Lung (tissue), 12 donors: ENCODE data around the gene KPNA4. TPM values are rescaled to one million over a fixed set of nuclear protein-coding genes. Genes with fewer than 3 reads are reported as not detected.

Experiments
- ATAC-seq: fragments of 200-7000 bp; cut with Tn5 transposase; one replicate; pipeline ENCODE4 v1.9.1; 2020; ENCODE audit warnings: moderate number of reproducible peaks; ENCODE audit not compliant: insufficient read depth, low FRiP score
- DNase-seq, 3 donors: peaks; one replicate each; pipeline ENCODE4 v3.0.0-alpha.2; 2013 to 2017
- H3K27ac ChIP-seq, 2 donors: one replicate each; pipeline ENCODE4 v1.5.1; 2013; ENCODE audit warnings: mild to moderate bottlenecking in 2 of 2, moderate library complexity in 2 of 2, control low read depth in 1 of 2, inconsistent platforms in 1 of 2, low read depth in 1 of 2, low read length in 1 of 2
- H3K27me3 ChIP-seq, 3 donors: one replicate each; pipeline ENCODE4 v1.5.1; 2013; ENCODE audit warnings: low read length in 2 of 3; ENCODE audit not compliant: control insufficient read depth in 3 of 3, insufficient read depth in 3 of 3
- H3K36me3 ChIP-seq, 4 donors: one replicate each; pipeline ENCODE4 v1.5.1; 2013; ENCODE audit warnings: low read length in 4 of 4, mild to moderate bottlenecking in 1 of 4, moderate library complexity in 1 of 4; ENCODE audit not compliant: control insufficient read depth in 4 of 4, insufficient read depth in 4 of 4
- H3K4me1 ChIP-seq, 5 donors: one replicate each; pipeline ENCODE4 v1.5.1; 2013; ENCODE audit warnings: low read length in 5 of 5, mild to moderate bottlenecking in 2 of 5, moderate library complexity in 1 of 5; ENCODE audit not compliant: control insufficient read depth in 5 of 5, insufficient read depth in 5 of 5
- H3K4me3 ChIP-seq: one replicate; pipeline ENCODE4 v1.5.1; 2013; ENCODE audit warnings: mild to moderate bottlenecking, control low read depth, moderate library complexity
- H3K9ac ChIP-seq, 2 donors: one replicate each; pipeline ENCODE4 v1.5.1; 2013; ENCODE audit warnings: low read length in 2 of 2, control low read depth in 1 of 2; ENCODE audit not compliant: insufficient read depth in 1 of 2
- H3K9me3 ChIP-seq, 4 donors: one replicate each; pipeline ENCODE4 v1.5.1; 2013; ENCODE audit warnings: low read length in 3 of 4, mild to moderate bottlenecking in 1 of 4, moderate library complexity in 1 of 4; ENCODE audit not compliant: control insufficient read depth in 4 of 4, insufficient read depth in 3 of 4
- WGBS, 2 donors: extraction: QIAGEN DNeasy Blood & Tissue Kit; methylation state at CpG; one replicate each; pipeline ENCODE4 v1.1.7; 2013; 5-methylcytosine and 5-hydroxymethylcytosine counted together
- polyA plus RNA-seq, 2 donors: library from polyadenylated mRNA; stranded (reverse); fragments of 200-250 nt; gene quantifications; one replicate each; pipeline ENCODE4 v1.2.1, GENCODE V29; 2013
- total RNA-seq, 2 donors: library from RNA; depleted of rRNA in 1 of 2; stranded (reverse); fragments of >200 nt in 1 of 2; gene quantifications; one replicate each; pipeline ENCODE4 v1.2.1, GENCODE V29; 2014 to 2021
- TF ChIP-seq, protein P1 (sequence below): IDR thresholded peaks from 2 replicates; pipeline ENCODE4 v1.5.1; 2012; ENCODE audit warnings: mild to moderate bottlenecking; ENCODE audit errors: control extremely low read depth, extremely low read depth
- donor health status: control.
- donor health status: control.
- donor health status: Bipolar disorder and iron deficiency.
- donor health status: healthy.
- donor health status: DM: yes; HTN: yes; CAD: no.

Gene KPNA4
- total and polyA plus RNA-seq, 4 donors = 12.5 to 35.9 (median 23.5) TPM

DNA sequence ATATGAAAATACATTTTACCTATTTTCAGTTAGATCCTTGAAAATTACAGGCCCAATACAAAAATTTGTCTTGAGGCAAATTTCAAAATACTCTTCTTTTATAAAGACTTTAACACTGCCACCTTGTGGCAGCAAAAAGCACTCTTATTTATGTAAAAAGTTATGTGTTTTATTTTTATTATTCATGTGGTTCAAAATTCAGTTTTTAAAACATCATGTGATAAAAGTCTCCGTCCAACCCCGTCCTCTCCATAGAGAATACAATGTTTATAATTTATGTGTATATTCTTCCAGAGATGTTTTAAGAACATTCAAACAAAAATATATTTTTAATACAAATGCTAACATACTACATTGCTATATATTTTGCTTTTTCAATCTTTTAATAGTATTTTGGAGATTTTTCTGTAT, 78.9 kb downstream of the KPNA4 start:
- TF ChIP-seq, protein P1, sequence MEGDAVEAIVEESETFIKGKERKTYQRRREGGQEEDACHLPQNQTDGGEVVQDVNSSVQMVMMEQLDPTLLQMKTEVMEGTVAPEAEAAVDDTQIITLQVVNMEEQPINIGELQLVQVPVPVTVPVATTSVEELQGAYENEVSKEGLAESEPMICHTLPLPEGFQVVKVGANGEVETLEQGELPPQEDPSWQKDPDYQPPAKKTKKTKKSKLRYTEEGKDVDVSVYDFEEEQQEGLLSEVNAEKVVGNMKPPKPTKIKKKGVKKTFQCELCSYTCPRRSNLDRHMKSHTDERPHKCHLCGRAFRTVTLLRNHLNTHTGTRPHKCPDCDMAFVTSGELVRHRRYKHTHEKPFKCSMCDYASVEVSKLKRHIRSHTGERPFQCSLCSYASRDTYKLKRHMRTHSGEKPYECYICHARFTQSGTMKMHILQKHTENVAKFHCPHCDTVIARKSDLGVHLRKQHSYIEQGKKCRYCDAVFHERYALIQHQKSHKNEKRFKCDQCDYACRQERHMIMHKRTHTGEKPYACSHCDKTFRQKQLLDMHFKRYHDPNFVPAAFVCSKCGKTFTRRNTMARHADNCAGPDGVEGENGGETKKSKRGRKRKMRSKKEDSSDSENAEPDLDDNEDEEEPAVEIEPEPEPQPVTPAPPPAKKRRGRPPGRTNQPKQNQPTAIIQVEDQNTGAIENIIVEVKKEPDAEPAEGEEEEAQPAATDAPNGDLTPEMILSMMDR = no peak
- ATAC-seq = no peak
- no peaks in the 10 kb centered on the region for H3K9me3 ChIP-seq

GRCh38 chr3:160482796-160483195, 82.6 kb downstream of the KPNA4 start:
- ATAC-seq = no peak
- TF ChIP-seq, protein P1 = no peak

More for the DNA sequence above, 78.9 kb downstream of the KPNA4 start:
- Histone ChIP-seq H3K27me3 (no peaks in the 10 kb centered on the region), H3K4me3 (no peak overlapping the region), H3K27ac (no peak overlapping the region), H3K36me3 (no peaks in the 10 kb centered on the region), H3K9ac (no peak overlapping the region), H3K4me1 (peaks cover 0 to 1% (median 0%) of the 10 kb centered on the region in 5 donors)
- WGBS, 2 donors = 0 to 12% methylated on average over 2 of the region's 2 CpGs
- peak in 2 of 3 donors; percentile 41 to 67 for DNase-seq

GRCh38 chr3:160481856-160482255, 83.5 kb downstream of the KPNA4 start:
- Histone ChIP-seq H3K36me3 (no peaks in the 10 kb centered on the region), H3K9me3 (no peaks in the 10 kb centered on the region), H3K27ac (no peak overlapping the region), H3K9ac (no peak overlapping the region), H3K4me3 (no peak overlapping the region), H3K4me1 (peaks cover 0 to 1% (median 0%) of the 10 kb centered on the region in 5 donors), H3K27me3 (no peaks in the 10 kb centered on the region)
- DNase-seq (peak in 1 of 3 donors; percentile 9), ATAC-seq (no peak)
- TF ChIP-seq, protein P1 = no peak
- WGBS, 2 donors = 81 to 83% methylated on average over 6 of the region's 6 CpGs

More at GRCh38 chr3:160482796-160483195, 82.6 kb downstream of the KPNA4 start:
- WGBS, 2 donors = 72 to 80% methylated on average over 3 of the region's 3 CpGs
- Histone ChIP-seq H3K27me3 (no peaks in the 10 kb centered on the region), H3K4me3 (no peak overlapping the region), H3K9me3 (no peaks in the 10 kb centered on the region), H3K9ac (no peak overlapping the region), H3K36me3 (no peaks in the 10 kb centered on the region), H3K27ac (no peak overlapping the region), H3K4me1 (peaks cover 0 to 1% (median 0%) of the 10 kb centered on the region in 5 donors)
- DNase-seq = no peak

GRCh38 chr3:160480931-160481330, 84.4 kb downstream of the KPNA4 start:
- H3K27me3 ChIP-seq = no peaks in the 10 kb centered on the region
- no peaks in the 10 kb centered on the region for H3K9me3 ChIP-seq
- no peak overlapping the region for H3K27ac ChIP-seq
- no peak overlapping the region for H3K4me3 ChIP-seq
- no peak for DNase-seq
- TF ChIP-seq, protein P1 = no peak
- peaks cover 0 to under 1% (median 0%) of the 10 kb centered on the region in 5 donors for H3K4me1 ChIP-seq
- H3K9ac ChIP-seq = no peak overlapping the region
- no peaks in the 10 kb centered on the region for H3K36me3 ChIP-seq
- WGBS, 2 donors = 94 to 97% methylated on average over 5 of the region's 5 CpGs
- ATAC-seq = no peak
